Loucy (cell line): ENCODE measurements around the gene GDF7.

Experiments used
- H2AFZ ChIP-seq: fragments of 200-600 bp; sonication (generic); 2 replicates; pipeline ENCODE4 v1.6.0; 2016; ENCODE audit warnings: antibody characterized with exemption, mild to moderate bottlenecking, low read length, moderate library complexity
- H3F3A ChIP-seq: fragments of 200-600 bp; 2 replicates; pipeline ENCODE4 v1.6.0; 2016; ENCODE audit warnings: antibody characterized with exemption, low read depth, mild to moderate bottlenecking
- H3K27me3 ChIP-seq: fragments of 200-600 bp; sonication (generic); 2 replicates; pipeline ENCODE4 v1.6.1; 2014; ENCODE audit warnings: low read length, mild to moderate bottlenecking; ENCODE audit not compliant: insufficient read depth, poor library complexity, severe bottlenecking
- H3K36me3 ChIP-seq: fragments of 200-600 bp; sonication (generic); 2 replicates; pipeline ENCODE4 v1.6.1; 2016; ENCODE audit warnings: low read length; ENCODE audit not compliant: insufficient read depth
- H3K4me1 ChIP-seq: fragments of 200-600 bp; sonication (generic); 2 replicates; pipeline ENCODE4 v1.5.1; 2014; ENCODE audit warnings: low read length, mild to moderate bottlenecking; ENCODE audit not compliant: insufficient read depth, poor library complexity, severe bottlenecking
- H3K4me2 ChIP-seq: fragments of 200-600 bp; sonication (generic); 2 replicates; pipeline ENCODE4 v1.6.0; 2014; ENCODE audit warnings: antibody characterized with exemption, low read length, low read depth, mild to moderate bottlenecking; ENCODE audit not compliant: poor library complexity, severe bottlenecking
- H3K4me3 ChIP-seq: fragments of 200-600 bp; sonication (generic); 2 replicates; pipeline ENCODE4 v1.5.1; 2014; ENCODE audit warnings: low read length, mild to moderate bottlenecking, mixed read lengths; ENCODE audit not compliant: poor library complexity, severe bottlenecking
- H3K79me2 ChIP-seq: fragments of 200-600 bp; sonication (generic); 2 replicates; pipeline ENCODE4 v1.6.1; 2014; ENCODE audit warnings: low read length; ENCODE audit not compliant: insufficient read depth
- H3K9ac ChIP-seq: fragments of 200-600 bp; sonication (generic); 2 replicates; pipeline ENCODE4 v1.6.0; 2014; ENCODE audit warnings: mild to moderate bottlenecking, low read depth, low read length, moderate library complexity; ENCODE audit not compliant: poor library complexity, severe bottlenecking
- H3K9me2 ChIP-seq: fragments of 200-600 bp; sonication (generic); replicated peaks from 2 replicates; pipeline ENCODE4 v1.6.1; 2016; ENCODE audit warnings: low read depth, low read length, mixed read lengths
- H3K9me3 ChIP-seq: fragments of 200-600 bp; sonication (generic); 2 replicates; pipeline ENCODE4 v1.6.1; 2014; ENCODE audit warnings: mild to moderate bottlenecking, antibody characterized with exemption, low read length, low read depth; ENCODE audit not compliant: insufficient read depth
- H4K20me1 ChIP-seq: fragments of 200-600 bp; sonication (generic); 2 replicates; pipeline ENCODE4 v1.6.0; 2014; ENCODE audit warnings: antibody characterized with exemption, low read length, mild to moderate bottlenecking; ENCODE audit not compliant: insufficient read depth, poor library complexity, severe bottlenecking
- CTCF ChIP-seq: fragments of 200-600 bp; sonication (generic); conservative IDR thresholded peaks from 2 replicates; pipeline ENCODE4 v1.5.1; 2014; ENCODE audit warnings: mild to moderate bottlenecking, antibody characterized with exemption, low read length
- EZH2phosphoT487 ChIP-seq: fragments of 200-600 bp; IDR thresholded peaks from 2 replicates; pipeline ENCODE4 v1.6.1; 2018; ENCODE audit warnings: antibody characterized with exemption, mild to moderate bottlenecking, moderate library complexity, borderline replicate concordance

The GDF7 gene

GRCh38 chr2:20717641-20718040 lies 50.7 kb downstream of the GDF7 start:
- no peaks in the 10 kb centered on the region for H3K27me3 ChIP-seq
- H3K4me1 ChIP-seq = no peaks in the 10 kb centered on the region
- H3K4me2 ChIP-seq = no peak overlapping the region
- H4K20me1 ChIP-seq = no peaks in the 10 kb centered on the region
- H3K36me3 ChIP-seq = no peaks in the 10 kb centered on the region
- no peak overlapping the region for H3K4me3 ChIP-seq
- H3K79me2 ChIP-seq = no peaks in the 10 kb centered on the region
- no peaks in the 10 kb centered on the region for H3K9me2 ChIP-seq
- no peak overlapping the region for H3K9ac ChIP-seq
- no peak overlapping the region for H2AFZ ChIP-seq
- H3F3A ChIP-seq = no peaks in the 10 kb centered on the region
- H3K9me3 ChIP-seq = no peaks in the 10 kb centered on the region
- no peak for TF ChIP-seq CTCF
- TF ChIP-seq EZH2phosphoT487 = no peak

- no peak for TF ChIP-seq EZH2phosphoT487
- peak; percentile 40 for TF ChIP-seq CTCF
- no peaks in the 10 kb centered on the region for H3K79me2 ChIP-seq
- H3K4me3 ChIP-seq = no peak overlapping the region
- H3K9me3 ChIP-seq = no peaks in the 10 kb centered on the region
- no peaks in the 10 kb centered on the region for H4K20me1 ChIP-seq
- H3K36me3 ChIP-seq = no peaks in the 10 kb centered on the region
- no peak overlapping the region for H3K9ac ChIP-seq
- H3K9me2 ChIP-seq = no peaks in the 10 kb centered on the region
- no peaks in the 10 kb centered on the region for H3K4me1 ChIP-seq
- no peaks in the 10 kb centered on the region for H3F3A ChIP-seq
- no peak overlapping the region for H3K4me2 ChIP-seq
- H3K27me3 ChIP-seq = no peaks in the 10 kb centered on the region
- H2AFZ ChIP-seq = no peak overlapping the region
These were observed 55.8 kb downstream of the GDF7 start for GRCh38 chr2:20722592-20723240.

- H3K9me2 ChIP-seq = no peaks in the 10 kb centered on the region
- H3K4me1 ChIP-seq = no peaks in the 10 kb centered on the region
- no peaks in the 10 kb centered on the region for H3K79me2 ChIP-seq
- TF ChIP-seq EZH2phosphoT487 = no peak
- TF ChIP-seq CTCF = no peak
- no peaks in the 10 kb centered on the region for H3K9me3 ChIP-seq
- H3K9ac ChIP-seq = no peak overlapping the region
- H3K36me3 ChIP-seq = no peaks in the 10 kb centered on the region
- no peaks in the 10 kb centered on the region for H4K20me1 ChIP-seq
- no peaks in the 10 kb centered on the region for H3F3A ChIP-seq
- H3K4me3 ChIP-seq = no peak overlapping the region
- no peaks in the 10 kb centered on the region for H3K27me3 ChIP-seq
- no peak overlapping the region for H2AFZ ChIP-seq
- H3K4me2 ChIP-seq = no peak overlapping the region
These were observed 56.6 kb downstream of the GDF7 start for GRCh38 chr2:20723543-20723942.
